GM18858 (cell line): ENCODE data around the gene ZNF638.
A peak's percentile ranks its signal among the peaks of the same experiment; 100 is the strongest.
"Not testable (repeated sequence)": the region's sequence is repeated elsewhere in the genome, so short reads cannot be mapped to it uniquely, and the experiment has no call there.

Source experiments
- ATAC-seq: cut with Tn5 transposase; IDR thresholded peaks from one replicate; pipeline ENCODE4 v1.9.1; 2021; ENCODE audit not compliant: unreplicated experiment

Gene ZNF638

GRCh38 chr2:71331581-71332434 is at the start of gene ZNF638:
Gene ZNF638, plus strand, starts transcription at chr2:71331782. Its CDS starts 17,173 bp downstream, at chr2:71348955.
- peak; percentile 92 for ATAC-seq

- no peak for ATAC-seq
These were observed 49.6 kb upstream of the ZNF638 start for GRCh38 chr2:71281950-71282349.

- ATAC-seq, result no peak
These were observed 49.1 kb upstream of the ZNF638 start for GRCh38 chr2:71282493-71282892.

- no peak for ATAC-seq
These were observed 48.5 kb upstream of the ZNF638 start for GRCh38 chr2:71283131-71283530.

GRCh38 chr2:71285706-71286105 is 45.9 kb upstream of the ZNF638 start:
- ATAC-seq, result no peak

GRCh38 chr2:71291398-71291797 is 40.2 kb upstream of the ZNF638 start:
- no peak for ATAC-seq

GRCh38 chr2:71292159-71292558 is 39.4 kb upstream of the ZNF638 start:
- ATAC-seq, result no peak

- ATAC-seq, result no peak
These were observed 32.7 kb upstream of the ZNF638 start for GRCh38 chr2:71298914-71299313.

GRCh38 chr2:71299507-71299906 is 32.1 kb upstream of the ZNF638 start:
- ATAC-seq, result no peak

GRCh38 chr2:71303849-71304248 is 27.7 kb upstream of the ZNF638 start:
- no peak for ATAC-seq

GRCh38 chr2:71306762-71307161 is 24.8 kb upstream of the ZNF638 start:
- no peak for ATAC-seq

GRCh38 chr2:71313016-71313766 is 18.4 kb upstream of the ZNF638 start:
- no peak for ATAC-seq

GRCh38 chr2:71317060-71317459 is 14.5 kb upstream of the ZNF638 start:
- ATAC-seq, result no peak

GRCh38 chr2:71317900-71318299 is 13.7 kb upstream of the ZNF638 start:
- ATAC-seq, result not testable (repeated sequence)

GRCh38 chr2:71323386-71323785 is 8.2 kb upstream of the ZNF638 start:
- no peak for ATAC-seq

- ATAC-seq, result no peak
These were observed 4.6 kb upstream of the ZNF638 start for GRCh38 chr2:71326968-71327367.

- no peak for ATAC-seq
These were observed 3.7 kb upstream of the ZNF638 start for GRCh38 chr2:71327916-71328315.

- no peak for ATAC-seq
These were observed 1.4 kb upstream of the ZNF638 start for GRCh38 chr2:71330155-71330554.

GRCh38 chr2:71330585-71331330 is 824 bp upstream of the ZNF638 start:
- ATAC-seq, result no peak

- ATAC-seq, result not testable (repeated sequence)
These were observed 326 bp upstream of the ZNF638 start for GRCh38 chr2:71331331-71331580.

- no peak for ATAC-seq
These were observed 834 bp downstream of the ZNF638 start for GRCh38 chr2:71332435-71332796.

- no peak for ATAC-seq
These were observed 2.0 kb downstream of the ZNF638 start for GRCh38 chr2:71333619-71334018.
